Fibroblast of skin of abdomen (primary cell): ENCODE results near the gene PAX7.

ENCODE experiments used
- DNase-seq: peaks from one replicate; pipeline ENCODE4 v3.0.0-alpha.2; 2013

PAX7 gene

DNA sequence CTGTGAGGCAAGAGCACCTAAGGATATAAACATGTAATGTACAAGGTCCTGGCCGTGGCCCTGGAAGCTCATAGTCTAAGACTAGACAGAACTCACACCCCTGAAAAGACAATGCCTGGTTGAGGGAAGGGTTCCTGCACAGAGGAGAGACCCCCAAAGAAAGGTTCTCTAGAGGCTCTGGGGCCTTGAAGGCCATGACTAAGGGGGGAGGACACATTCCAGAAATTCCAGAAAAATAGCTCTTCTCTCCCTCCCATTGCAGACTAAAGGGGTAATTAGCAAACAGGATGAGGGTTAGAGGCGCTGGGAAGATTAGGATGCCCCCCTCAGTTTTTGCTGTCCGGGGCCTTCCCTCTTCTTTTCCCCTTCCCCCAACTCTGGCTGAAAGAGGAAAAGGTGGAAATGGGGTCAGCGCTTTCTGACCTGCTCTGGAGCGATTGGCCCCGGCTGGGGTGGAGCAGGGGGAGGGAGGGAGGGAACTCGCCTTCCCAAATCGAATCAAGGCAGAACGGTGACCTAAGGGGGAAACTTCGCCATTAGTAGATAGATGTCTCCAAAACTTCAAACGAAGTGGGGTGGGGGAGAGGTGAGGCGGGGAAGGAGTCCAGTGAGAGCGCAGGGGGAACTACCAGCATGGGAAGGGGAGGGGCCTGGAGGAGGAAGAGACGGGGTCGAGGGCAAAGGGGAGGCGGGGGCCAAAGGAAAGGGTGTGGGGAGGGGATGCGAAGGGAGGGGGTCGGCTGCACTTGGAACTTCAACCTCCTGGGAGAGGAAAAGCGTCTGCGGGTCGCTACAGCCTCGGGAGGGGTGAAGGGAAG is 11.8 kb downstream of the PAX7 start:
- DNase-seq: no peak

DNA sequence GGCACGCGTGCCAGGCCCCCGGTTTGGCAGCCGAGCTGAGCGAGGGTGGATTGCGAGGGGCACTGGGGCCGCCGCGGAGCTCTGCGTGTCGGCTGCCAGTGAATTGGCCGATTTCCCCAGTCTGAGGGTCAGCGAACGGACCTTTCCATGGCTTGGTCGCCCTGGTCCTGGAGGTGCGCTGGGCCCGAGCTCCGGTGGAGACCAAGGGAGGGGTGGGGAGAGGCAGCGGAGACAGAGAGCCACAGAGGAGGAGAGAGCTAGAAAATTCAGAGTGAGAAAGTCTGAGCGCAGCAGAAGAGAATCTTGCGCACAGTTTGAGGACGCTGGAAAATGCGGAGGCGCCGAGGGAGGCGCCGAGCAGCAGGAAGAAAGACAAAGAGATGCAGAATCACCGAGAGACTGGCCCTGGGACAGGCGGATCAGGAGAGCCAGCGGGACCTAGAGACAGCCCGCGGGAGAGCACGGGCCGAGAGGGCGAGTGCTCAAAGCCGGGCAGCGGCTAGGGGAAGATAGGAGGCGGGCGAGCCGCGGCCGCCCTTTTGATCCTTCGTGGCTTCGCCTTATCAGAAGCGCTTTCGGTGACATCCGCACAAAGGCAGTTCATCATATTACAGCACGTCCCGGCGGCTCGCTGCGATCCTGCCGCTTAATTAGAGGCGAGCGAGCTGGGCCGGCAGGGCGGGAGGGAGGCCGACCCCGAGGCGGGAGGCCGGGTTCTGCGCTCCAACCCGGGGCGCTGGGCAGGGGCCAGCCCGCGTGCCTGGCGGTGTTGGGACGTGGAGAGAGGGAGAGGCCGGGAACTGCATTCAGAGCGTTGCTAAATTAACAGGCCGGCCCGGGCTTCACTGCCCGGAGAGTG is 12.7 kb downstream of the PAX7 start:
- DNase-seq: no peak

DNA sequence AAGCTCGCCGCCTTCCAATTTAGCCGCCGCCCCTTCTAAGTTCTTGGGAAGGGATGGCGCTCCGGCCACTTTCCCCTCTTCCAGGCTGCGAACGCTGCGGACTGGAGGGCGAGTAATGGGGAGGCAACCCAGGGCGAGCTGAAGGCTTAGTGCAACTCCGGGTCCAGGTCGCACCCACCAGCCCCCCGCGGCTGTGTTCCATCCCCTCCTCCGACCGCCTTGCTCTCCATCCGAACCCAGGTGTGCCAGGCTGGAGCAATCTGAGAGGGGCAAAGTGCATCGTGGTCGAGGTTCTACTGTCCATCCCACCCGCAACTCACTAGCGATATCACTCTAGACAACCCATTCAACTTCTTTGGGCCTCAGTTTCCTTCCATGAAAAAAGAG is 13.4 kb downstream of the PAX7 start:
- no peak for DNase-seq

DNA sequence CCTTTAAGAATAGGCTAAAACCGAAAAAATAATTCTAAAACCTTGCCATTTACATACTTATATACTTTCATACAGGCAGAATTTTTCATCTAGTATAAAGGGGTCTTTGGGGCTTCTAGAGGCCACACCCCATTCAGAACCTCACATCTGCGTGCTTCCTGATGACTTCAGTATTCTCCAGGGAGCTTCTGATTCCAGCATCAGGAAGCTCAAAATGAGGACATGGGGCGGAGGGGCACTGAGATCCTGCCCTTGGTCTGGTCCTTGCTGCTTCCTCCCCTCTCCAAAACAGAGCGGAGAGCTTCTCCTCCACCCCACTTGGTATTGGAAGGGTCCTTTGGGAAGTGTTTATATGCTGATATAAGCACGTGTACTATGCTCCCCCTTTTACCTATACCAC is 13.8 kb downstream of the PAX7 start:
- DNase-seq: no peak

DNA sequence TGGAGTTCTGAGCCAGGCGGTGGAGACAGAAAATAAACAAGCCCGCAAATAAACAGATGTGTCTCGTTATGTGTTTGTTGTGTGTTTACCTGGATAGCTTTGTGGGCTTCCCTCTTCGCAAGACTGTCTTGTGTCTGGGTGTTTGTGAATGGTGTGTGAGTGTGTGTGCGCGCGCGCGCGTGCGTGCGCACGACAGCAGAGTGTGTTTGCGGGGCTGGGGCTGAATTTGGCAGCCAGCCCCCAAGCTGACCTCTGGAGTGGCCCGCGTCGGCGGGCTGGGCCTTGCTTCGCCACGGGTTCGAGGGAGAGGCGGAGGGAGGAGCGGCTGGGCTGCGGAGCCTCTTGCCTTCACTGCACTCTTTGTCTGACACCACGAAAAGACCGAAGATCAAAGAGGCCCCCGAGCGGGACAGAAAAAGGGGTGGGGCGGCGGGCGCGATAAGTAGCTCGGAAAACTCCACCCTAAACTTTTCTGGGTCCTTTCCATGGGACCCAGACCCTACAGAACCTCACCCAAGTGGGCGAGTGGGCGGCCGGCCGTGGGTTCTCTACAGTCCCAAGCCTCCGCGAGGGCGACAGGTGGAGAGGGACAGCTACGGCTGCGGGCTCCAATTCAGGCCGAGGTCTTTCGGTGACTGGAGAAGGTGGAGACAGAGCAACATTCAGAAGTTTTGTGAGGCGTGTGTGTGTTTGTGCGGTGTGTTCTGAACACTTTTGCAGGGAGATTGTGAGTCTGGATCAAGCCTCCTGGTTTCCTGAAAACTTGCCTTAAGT is 14.5 kb downstream of the PAX7 start:
- no peak for DNase-seq

DNA sequence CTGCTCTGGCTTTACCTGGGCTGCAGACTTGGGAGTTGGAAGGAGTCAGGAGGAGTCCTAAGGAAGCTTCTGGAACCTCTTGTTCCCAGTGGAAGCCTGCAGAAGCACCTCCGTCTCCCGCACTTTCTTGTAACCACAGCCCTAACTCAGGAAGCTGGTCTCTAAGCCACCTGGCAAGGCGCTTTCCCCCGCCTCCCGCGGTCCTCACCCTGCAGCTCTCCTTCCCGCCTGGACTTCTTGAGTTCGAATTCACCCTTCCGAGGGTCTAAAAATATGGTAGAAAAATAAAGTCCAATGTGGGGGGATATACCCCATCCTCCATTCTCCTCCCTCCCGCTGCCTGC is 15.1 kb downstream of the PAX7 start:
- DNase-seq: no peak

DNA sequence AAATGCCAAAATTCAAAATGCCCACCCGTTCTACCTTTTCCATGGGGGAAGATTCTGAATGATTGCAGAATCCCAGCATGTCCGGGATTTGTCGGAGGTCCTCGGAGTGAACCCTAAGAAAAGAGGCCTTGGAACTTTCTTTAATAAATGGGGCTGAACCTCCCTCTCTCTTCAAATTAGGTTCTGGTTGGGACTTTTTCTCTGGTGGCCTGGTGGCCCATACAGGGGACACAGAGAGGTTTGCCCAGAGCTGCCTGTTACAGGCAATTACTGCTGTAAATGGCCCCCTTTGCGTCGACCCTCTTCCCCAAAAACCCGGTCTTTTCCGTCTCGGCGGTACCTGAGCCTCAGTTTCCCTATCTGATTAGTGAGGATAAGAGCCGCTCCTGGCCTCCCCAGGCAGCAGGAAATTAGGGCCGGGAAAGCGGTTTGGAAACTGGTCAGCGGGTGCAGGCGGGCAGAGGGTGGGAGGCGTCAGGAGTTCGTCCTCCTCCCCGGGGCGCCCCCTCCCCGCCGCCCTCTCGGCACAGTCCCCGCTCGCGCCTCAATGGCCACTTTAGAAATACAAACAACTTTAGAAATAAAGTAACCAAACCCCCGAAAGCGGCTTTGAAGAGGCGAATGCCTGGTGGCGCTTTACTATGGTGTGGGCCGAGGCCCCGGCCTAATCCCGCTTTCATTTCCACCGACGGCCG is 15.6 kb downstream of the PAX7 start:
- no peak for DNase-seq

DNA sequence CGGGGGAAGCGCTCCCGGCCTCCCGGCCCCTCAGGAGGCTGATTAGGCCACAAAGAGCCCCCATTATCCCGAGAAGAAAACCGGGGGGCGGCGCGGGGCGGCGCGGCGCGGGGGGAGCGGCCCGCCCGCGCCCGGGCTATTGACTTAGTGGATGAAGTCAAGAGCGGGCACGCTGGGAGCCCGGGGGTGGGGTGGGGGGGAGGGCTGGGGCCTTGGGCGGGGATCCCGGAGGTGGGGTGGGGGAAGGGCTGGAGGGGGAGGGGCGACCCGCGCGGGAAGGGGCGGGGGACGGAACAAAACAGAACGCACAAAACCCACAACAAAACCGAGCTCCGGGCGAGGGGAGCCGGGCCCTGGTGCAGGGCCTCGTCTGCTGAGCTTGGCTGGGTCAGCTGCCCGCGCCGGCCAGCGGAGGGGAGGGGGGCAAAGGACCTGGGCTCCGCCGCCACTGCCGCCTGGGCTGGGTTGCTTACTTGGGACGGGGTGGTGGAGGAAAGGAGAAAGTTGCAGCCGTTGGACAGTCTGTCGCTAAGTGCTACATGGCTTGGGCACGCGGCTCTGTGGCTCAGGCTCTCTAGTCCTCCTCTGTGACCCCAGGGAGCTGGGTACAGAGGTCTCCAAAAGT is 16.3 kb downstream of the PAX7 start:
- no peak for DNase-seq

DNA sequence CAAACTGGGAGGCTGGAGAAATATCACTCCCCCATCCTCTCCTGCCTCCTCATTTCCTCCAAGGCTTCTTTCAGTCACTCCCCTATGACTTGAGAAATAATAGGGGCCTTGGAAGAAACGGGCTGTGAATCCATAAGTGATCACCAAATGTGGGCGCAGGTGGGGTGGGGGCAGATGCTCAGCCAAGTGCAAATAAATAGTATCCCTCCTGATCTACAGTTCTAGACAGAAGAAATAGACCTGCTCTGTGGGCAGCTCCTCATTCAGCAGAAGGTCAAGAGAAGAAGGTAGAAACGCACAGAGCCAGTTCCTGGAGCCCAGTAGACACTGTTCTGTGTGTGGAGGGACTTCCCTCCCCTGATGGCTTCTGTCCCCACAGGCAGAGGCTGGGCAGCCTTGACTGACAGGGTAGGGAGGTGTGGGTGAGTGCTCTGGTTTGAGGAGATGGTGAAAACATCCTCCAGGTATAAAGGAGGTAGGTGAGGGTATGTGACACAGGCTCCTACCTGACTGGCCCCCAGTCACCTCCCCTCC is 17.1 kb downstream of the PAX7 start:
- DNase-seq: no peak

DNA sequence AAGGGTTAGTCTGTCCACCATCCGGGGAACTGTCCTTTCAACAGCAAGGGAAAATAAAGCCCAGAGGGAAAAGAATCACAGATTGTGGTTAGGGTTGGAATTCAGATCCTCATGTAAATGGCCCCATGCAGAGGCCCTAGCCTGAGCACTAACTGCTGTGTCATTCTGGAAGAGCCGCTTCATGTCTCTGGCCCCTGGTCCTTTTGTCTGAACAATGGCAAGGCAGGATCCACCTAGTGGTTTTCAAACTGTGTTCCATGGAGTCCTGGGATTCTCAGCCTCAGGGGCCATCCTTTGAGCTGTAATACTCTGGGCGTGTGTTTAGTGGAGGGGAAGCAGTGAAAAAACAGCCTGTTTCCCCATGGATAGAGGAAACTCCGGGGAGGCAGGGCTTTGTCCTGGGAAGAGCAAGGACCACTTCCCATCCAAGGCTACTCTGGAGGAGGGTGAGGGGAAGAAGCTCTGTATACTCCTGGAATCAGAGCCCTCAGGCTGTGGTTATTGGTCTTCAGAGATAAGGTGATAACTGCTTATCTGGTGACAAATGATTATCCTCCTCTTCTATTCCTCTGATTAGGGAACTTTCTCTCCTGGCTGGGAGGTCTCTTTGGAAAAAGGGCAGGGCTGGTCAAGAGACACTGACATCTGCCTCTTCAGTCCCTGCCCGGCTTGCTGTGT is 19.2 kb downstream of the PAX7 start:
- peak; percentile 4 for DNase-seq

DNA sequence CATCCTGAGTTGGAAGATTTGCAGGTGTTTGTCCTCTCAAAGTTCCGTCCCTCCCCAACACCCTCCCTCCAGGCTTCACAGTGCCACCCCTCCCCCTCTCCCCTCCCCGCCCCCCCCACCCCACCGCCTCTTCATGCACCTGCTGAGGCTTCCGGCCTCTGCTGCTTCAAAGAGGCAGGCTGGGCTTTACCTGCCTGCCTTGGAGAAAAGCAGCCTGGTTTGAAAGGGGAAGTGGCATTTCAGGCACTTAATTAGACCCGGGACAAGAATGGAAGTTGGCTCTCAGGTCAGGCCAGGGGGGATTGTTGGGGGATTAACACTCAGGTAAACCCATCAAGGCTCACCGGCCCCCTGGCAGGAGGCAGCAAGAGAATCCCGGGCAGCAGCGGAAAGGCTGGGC is 21.1 kb downstream of the PAX7 start:
- DNase-seq: no peak

DNA sequence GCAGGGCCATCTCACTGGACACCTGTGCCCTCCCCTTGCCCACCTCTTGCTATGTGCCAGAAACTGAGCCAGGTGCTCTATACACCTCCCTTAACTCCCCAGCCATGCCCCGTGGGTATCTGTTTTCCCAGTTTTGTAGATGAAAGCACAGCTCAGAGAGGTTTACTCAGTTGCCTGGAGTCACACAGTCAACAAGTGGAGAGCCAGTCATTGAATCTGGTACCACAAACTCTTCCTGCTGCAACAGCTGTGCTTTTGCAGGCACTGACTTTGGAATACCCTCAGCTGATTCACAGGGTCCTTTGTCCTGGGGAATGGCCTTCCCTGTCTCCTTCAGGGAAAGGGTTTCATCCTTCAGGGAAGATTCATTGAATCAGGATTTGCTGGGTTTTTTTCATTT is 22.1 kb downstream of the PAX7 start:
- no peak for DNase-seq

DNA sequence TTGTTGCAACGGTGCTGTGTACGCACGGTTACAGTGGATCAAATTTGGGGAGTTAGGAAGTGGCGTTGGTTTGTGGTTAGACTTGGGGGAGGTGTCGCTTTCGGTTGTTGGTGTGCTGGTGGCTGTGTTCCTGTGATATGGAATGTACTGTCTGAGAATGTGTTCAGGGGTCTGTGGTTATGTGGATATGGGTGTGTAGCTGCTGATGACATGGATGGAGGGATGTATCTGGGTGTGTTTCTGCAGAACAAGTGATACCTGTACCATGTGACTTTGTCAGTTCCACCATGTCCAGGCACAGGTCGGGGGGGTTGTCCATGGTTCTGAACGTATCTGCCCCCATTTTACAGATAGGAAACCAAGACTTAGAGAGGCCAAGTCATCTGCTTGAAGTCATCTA is 22.7 kb downstream of the PAX7 start:
- no peak for DNase-seq

DNA sequence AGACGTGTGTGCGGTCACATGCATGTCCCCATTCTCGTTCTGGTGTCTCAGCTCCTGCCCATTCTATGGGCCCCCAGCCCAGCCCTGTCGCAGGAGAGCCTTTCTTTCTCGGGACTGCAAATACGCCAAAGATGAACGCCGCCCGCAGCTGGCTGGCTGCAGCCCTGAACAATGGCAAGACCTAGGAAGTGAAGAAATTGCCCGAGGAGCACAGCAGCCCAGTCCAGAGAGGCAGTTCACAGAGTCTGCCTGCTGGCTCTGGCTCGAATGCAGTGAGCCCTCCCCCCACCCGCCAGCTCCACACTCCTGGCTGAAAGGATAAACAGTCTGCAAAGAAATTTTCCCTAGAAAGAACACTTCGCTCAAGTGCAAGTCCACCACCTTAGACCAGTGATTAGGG is 23.3 kb downstream of the PAX7 start:
- no peak for DNase-seq

DNA sequence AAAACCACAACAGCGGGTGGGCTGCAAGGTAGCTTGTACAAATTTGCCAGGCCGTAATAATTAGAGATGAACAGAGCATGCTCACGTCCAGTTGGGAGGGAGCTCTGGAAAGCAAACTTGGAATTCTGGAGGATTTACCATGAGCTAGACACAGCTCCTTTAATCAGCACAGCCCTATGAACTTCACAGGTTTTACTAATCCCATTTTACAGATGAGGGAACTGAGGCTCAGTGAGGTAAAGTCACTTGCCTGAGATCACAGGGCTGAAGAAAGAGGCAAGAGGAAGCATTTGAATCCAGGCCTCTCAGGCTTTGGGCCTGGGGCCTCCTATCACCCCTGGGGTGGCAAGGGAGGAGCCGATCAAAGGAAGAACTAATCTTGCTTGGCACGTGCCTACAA is 24.0 kb downstream of the PAX7 start:
- DNase-seq: no peak

DNA sequence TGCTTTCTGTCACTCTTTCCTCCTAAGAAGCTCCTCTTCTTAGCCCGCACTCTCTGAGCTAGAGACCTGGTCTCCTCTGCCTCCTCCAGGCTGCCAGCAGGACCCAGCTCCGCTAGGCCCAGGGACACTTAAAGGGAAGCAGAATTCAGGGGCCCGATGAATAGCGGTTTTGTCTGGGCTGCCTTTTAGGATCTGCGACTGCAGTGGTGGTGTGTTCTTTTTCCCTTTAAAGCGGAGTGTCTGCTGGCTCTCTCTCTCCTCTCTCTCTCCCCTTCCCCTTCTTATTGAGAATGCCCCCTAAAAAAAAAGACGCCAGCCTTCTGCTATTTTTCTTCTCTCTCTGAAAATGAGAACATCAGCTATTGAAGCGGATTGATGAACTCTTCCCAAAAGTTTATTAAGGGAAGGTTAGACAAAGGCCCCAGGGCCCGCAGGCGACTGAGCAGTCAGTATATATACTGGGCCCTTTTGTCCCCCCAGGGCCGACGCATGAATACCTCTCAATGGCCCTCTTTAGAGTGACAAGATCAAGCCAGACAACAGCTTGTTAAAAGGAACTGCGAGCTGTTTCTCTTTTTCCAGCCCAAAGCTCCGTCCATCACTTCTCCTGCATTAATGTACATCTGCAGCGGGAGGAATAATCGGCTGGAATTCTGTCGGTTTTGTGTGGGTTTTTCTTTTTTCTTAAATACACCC is 27.0 kb downstream of the PAX7 start:
- DNase-seq: no peak

DNA sequence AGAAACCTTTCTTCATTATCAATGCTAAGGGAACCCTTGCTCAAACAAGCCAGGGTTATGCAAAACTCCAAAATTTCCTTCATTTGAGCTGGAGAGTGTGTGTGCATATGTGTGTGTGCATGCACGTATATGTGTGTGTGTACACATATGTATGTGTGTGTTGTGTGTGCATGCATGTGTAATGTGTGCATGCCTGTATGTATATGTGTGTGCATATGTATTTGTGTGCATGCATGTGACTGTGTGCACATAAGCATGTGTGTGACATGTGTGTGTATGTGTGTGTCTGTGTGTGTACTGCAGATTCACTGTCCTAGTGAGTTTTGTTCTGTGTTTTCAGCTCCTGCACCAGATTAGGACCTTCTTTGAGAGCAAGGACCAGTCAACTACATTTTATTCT is 28.2 kb downstream of the PAX7 start:
- no peak for DNase-seq

DNA sequence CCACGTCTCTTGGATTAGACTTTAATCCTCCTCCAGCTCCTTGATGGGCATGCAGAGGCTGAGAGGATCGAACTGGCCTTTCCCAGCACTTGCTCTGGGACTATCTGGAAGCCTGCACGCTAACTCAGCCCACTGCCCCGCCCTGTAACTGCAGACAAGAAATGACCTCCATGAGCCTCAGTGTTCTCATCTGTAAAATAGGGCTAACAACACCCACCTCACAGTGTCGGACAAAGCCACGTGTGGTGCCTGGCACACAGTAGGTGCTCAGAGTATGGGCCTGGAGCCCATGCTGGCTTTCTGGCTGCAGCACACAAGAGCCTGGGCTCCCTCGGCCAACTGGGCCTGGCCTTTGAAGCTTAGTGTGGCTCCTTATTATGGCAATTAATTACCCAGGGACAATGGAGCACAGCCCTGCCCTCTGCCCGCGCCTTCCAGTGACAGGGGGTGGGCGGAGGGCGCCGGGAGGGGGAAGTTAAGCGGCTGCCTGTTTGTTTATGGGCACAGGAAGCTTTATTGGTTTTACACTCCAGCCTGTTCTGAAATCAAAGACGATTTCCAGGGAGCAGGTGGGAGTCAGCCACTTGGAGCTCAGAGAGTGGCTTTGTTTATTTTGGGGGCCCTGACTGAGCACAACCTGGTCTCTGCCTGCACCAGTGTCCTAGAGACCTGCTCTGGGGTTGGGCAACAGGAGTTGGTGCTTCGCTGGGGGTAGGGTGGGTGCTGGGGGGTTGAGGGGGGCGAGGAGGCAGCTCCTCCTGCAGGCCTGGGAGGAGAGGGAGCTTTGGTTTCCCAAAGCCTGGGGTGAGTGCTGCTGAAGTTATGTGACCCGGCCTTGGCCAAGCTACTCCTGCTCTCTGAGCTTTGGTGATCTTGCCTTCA is 31.0 kb downstream of the PAX7 start:
- no peak for DNase-seq

DNA sequence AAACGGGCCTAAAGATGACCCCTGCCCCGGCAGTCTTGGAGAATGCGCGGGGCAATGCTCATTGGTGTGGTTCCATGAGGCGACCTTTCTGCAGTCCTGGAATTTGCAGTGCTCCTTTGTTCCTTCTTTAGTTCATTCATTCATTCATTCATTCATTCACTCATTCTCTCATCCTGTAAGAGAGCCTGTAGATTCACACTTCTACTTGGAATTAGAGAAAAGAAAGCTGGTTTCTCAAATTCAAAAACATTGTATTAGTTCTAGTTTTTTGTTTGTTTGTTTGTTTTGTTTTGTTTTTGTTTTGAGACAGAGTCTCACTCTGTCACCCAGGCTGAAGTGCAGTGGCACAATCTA is 31.6 kb downstream of the PAX7 start:
- no peak for DNase-seq
